Hematopoietic multipotent progenitor cell treated with erythropoietin and hydrocortisone succinate and interleukin-3 and kit ligand, for 4 days (in vitro differentiated cells): ENCODE data around the gene MYG1.
"Not testable (repeated sequence)": the region's sequence is repeated elsewhere in the genome, so short reads cannot be mapped to it uniquely, and the experiment has no call there.

Source experiments
- DNase-seq: peaks from one replicate; pipeline ENCODE4 v3.0.0-alpha.2; 2015

Gene MYG1

GRCh38 chr12:53328043-53328435 lies 28.5 kb downstream of the MYG1 start:
- peak; percentile 58 for DNase-seq

GRCh38 chr12:53330671-53331070 lies 31.2 kb downstream of the MYG1 start:
- DNase-seq = no peak

GRCh38 chr12:53332339-53332738 lies 32.8 kb downstream of the MYG1 start:
- not testable (repeated sequence) for DNase-seq

- DNase-seq = no peak
Measured at GRCh38 chr12:53332744-53333143, 33.2 kb downstream of the MYG1 start.

- no peak for DNase-seq
Measured at GRCh38 chr12:53333289-53333688, 33.8 kb downstream of the MYG1 start.

GRCh38 chr12:53333845-53334244 lies 34.4 kb downstream of the MYG1 start:
- DNase-seq = no peak

GRCh38 chr12:53334822-53335221 lies 35.3 kb downstream of the MYG1 start:
- no peak for DNase-seq

GRCh38 chr12:53336181-53336681 lies 36.7 kb downstream of the MYG1 start, which contains the start of gene SP7:
SP7 (minus strand) TSS chr12:53336354; CDS start chr12:53335646, 708 bp downstream.
- DNase-seq = peak; percentile 73

GRCh38 chr12:53338017-53338416 lies 38.5 kb downstream of the MYG1 start:
- DNase-seq = peak; percentile 46

GRCh38 chr12:53338916-53339315 lies 39.4 kb downstream of the MYG1 start:
- no peak for DNase-seq

- DNase-seq = no peak
Measured at GRCh38 chr12:53340398-53340797, 40.9 kb downstream of the MYG1 start.

- DNase-seq = no peak
Measured at GRCh38 chr12:53343449-53343848, 44.0 kb downstream of the MYG1 start.

GRCh38 chr12:53343969-53344368 lies 44.5 kb downstream of the MYG1 start:
- no peak for DNase-seq

GRCh38 chr12:53344487-53344823 lies 45.0 kb downstream of the MYG1 start:
- DNase-seq = no peak

- DNase-seq = peak; percentile 91
Measured at GRCh38 chr12:53344824-53345485, 45.5 kb downstream of the MYG1 start.

- DNase-seq = no peak
Measured at GRCh38 chr12:53345486-53346188, 46.1 kb downstream of the MYG1 start.

- DNase-seq = no peak
Measured at GRCh38 chr12:53346491-53346890, 47.0 kb downstream of the MYG1 start.

- no peak for DNase-seq
Measured at GRCh38 chr12:53347905-53348304, 48.4 kb downstream of the MYG1 start.

- peak; percentile 95 for DNase-seq
Measured at GRCh38 chr12:53352331-53353256, 53.1 kb downstream of the MYG1 start.

- DNase-seq = no peak
Measured at GRCh38 chr12:53353257-53353655, 53.8 kb downstream of the MYG1 start.

- DNase-seq = no peak
Measured at GRCh38 chr12:53355121-53355520, 55.6 kb downstream of the MYG1 start.
